ENCODE results near the gene VANGL1. TPM values are rescaled to one million over a fixed set of nuclear protein-coding genes. Genes with fewer than 3 reads are reported as not detected.

The VANGL1 gene
- total RNA-seq, 1 donor from 2014 or later: 8.1 TPM

- no peak for DNase-seq (ENCODE audit: extremely low spot score in 2 of 2)
- Histone ChIP-seq H3K4me3 (no peak overlapping the region), H3K4me1 (peaks cover 39% of the 10 kb centered on the region), H3K9me3 (no peaks in the 10 kb centered on the region), H3K36me3 (no peaks in the 10 kb centered on the region), H3K27me3 (no peaks in the 10 kb centered on the region), H3K27ac (no peak overlapping the region)
- TF ChIP-seq POLR2AphosphoS5 (IDR thresholded peaks at IDR 0.05; ENCODE audit: insufficient read depth in 1 of 2, low read depth in 1 of 2) (no peak), POLR2A (IDR thresholded peaks at IDR 0.05) (no peak), CTCF (IDR thresholded peaks at IDR 0.05) (no peak)
- intact Hi-C loops (cut with DNase I): no loop called here
These were observed 35.8 kb downstream of the VANGL1 start for GRCh38 chr1:115677565-115677964.

- intact Hi-C loops (cut with DNase I): no loop called here
- DNase-seq (ENCODE audit: extremely low spot score in 2 of 2): no peak
- H3K27ac ChIP-seq: peak overlapping the region; percentile 69
- H3K4me3 ChIP-seq: no peak overlapping the region
- H3K9me3 ChIP-seq: no peaks in the 10 kb centered on the region
- TF ChIP-seq CTCF (IDR thresholded peaks at IDR 0.05): no peak
- H3K4me1 ChIP-seq: peaks cover 39% of the 10 kb centered on the region
- H3K36me3 ChIP-seq: peaks cover 0 to under 1% of the 10 kb centered on the region in 2 donors
- no peaks in the 10 kb centered on the region for H3K27me3 ChIP-seq
These were observed 36.4 kb downstream of the VANGL1 start for GRCh38 chr1:115678141-115678540.

GRCh38 chr1:115679141-115679611 is 37.4 kb downstream of the VANGL1 start:
- Histone ChIP-seq H3K27me3 (no peaks in the 10 kb centered on the region), H3K4me3 (peak overlapping the region in 1 of 2 donors; percentile 24), H3K4me1 (peaks cover 39% of the 10 kb centered on the region), H3K9me3 (no peaks in the 10 kb centered on the region), H3K27ac (peak overlapping the region; percentile 69), H3K36me3 (peaks cover 0 to 10% of the 10 kb centered on the region in 2 donors)
- no peak for DNase-seq (ENCODE audit: extremely low spot score in 2 of 2)
- peak in 1 of 3 experiments; percentile 11 for TF ChIP-seq CTCF (IDR thresholded peaks at IDR 0.05)
- peak; percentile 64 to 76 for TF ChIP-seq POLR2AphosphoS5 (IDR thresholded peaks at IDR 0.05; ENCODE audit: insufficient read depth in 1 of 2, low read depth in 1 of 2)
- TF ChIP-seq POLR2A (IDR thresholded peaks at IDR 0.05): no peak
- intact Hi-C loops (cut with DNase I): no loop called here

GRCh38 chr1:115680730-115681111 is 39.0 kb downstream of the VANGL1 start:
- Histone ChIP-seq H3K9me3 (no peaks in the 10 kb centered on the region), H3K36me3 (peaks cover 0 to 26% of the 10 kb centered on the region in 2 donors), H3K27ac (peak overlapping the region; percentile 69), H3K4me1 (peaks cover 39% of the 10 kb centered on the region), H3K4me3 (no peak overlapping the region), H3K27me3 (no peaks in the 10 kb centered on the region)
- TF ChIP-seq POLR2A (IDR thresholded peaks at IDR 0.05) (no peak), CTCF (IDR thresholded peaks at IDR 0.05) (no peak), POLR2AphosphoS5 (IDR thresholded peaks at IDR 0.05; ENCODE audit: insufficient read depth in 1 of 2, low read depth in 1 of 2) (no peak)
- DNase-seq (ENCODE audit: extremely low spot score in 2 of 2): no peak
- intact Hi-C loops (cut with DNase I): no loop called here

- H3K27me3 ChIP-seq: no peaks in the 10 kb centered on the region
- no peak overlapping the region for H3K4me3 ChIP-seq
- no peaks in the 10 kb centered on the region for H3K9me3 ChIP-seq
- intact Hi-C loops (cut with DNase I): no loop called here
- H3K4me1 ChIP-seq: peaks cover 27% of the 10 kb centered on the region
- TF ChIP-seq CTCF (IDR thresholded peaks at IDR 0.05): no peak
- TF ChIP-seq POLR2A (IDR thresholded peaks at IDR 0.05): no peak
- TF ChIP-seq POLR2AphosphoS5 (IDR thresholded peaks at IDR 0.05; ENCODE audit: insufficient read depth in 1 of 2, low read depth in 1 of 2): no peak
- H3K27ac ChIP-seq: no peak overlapping the region
- no peak for DNase-seq (ENCODE audit: extremely low spot score in 2 of 2)
- peaks cover 0 to 41% of the 10 kb centered on the region in 2 donors for H3K36me3 ChIP-seq
These were observed 41.0 kb downstream of the VANGL1 start for GRCh38 chr1:115682792-115683191.

All from vagina (tissue), 2 donors.